PC-3 (cell line): Measurements from ENCODE around the gene CUZD1. TPM values are rescaled to one million over a fixed set of nuclear protein-coding genes. Genes with fewer than 3 reads are reported as not detected.

Experiments used
- ATAC-seq: fragments of 200-7000 bp; cut with Tn5 transposase; 2 replicates; pipeline ENCODE4 v1.9.1; 2020; ENCODE audit warnings: mild to moderate bottlenecking, moderate library complexity
- Bru-seq: library from RNA; stranded (reverse); fragments of 400-500 nt; gene quantifications from one replicate; lab custom pipeline; 2021; lab: Mats Ljungman, UMichigan
- BruChase-seq, 2 experiments: library from RNA; stranded (reverse); fragments of 400-500 nt; gene quantifications; one replicate each; lab custom pipeline; 2021; lab: Mats Ljungman, UMichigan
- BruUV-seq: library from RNA; stranded (reverse); fragments of 400-500 nt; replicated peaks from 2 replicates; lab custom pipeline; 2021; lab: Mats Ljungman, UMichigan
- CTCF ChIA-PET: fragments of 300-600 bp; sonication (Branson Sonifier 250); formaldehyde crosslinking; loops from one replicate; lab custom pipeline; 2022; ENCODE audit warnings: antibody characterized with exemption; lab: Charles Lee
- POLR2A ChIA-PET: fragments of 300-600 bp; sonication (Branson Sonifier 250); formaldehyde crosslinking; loops from one replicate; lab custom pipeline; 2022; ENCODE audit warnings: antibody characterized with exemption; ENCODE audit not compliant: unreplicated experiment; lab: Charles Lee
- DNase-seq: peaks from one replicate; pipeline ENCODE4 v3.0.0-alpha.2; 2015
- H2AFZ ChIP-seq: fragments of 300-600 bp; sonication (generic); 2 replicates; pipeline ENCODE4 v1.6.0; 2016; ENCODE audit warnings: antibody characterized with exemption, low read length
- H3F3A ChIP-seq: fragments of 300-600 bp; sonication (generic); one replicate; pipeline ENCODE4 v1.6.0; 2017; ENCODE audit warnings: antibody characterized with exemption, low read length, control low read depth, mild to moderate bottlenecking; ENCODE audit not compliant: unreplicated experiment
- H3K27ac ChIP-seq: fragments of 300-600 bp; sonication (generic); 2 replicates; pipeline ENCODE4 v1.5.1; 2016; ENCODE audit warnings: mild to moderate bottlenecking, low read length
- H3K27me3 ChIP-seq: fragments of 300-600 bp; sonication (generic); 2 replicates; pipeline ENCODE4 v1.6.1; 2016; ENCODE audit warnings: low read length, mixed read lengths
- H3K36me3 ChIP-seq: fragments of 300-600 bp; sonication (generic); 2 replicates; pipeline ENCODE4 v1.6.1; 2016; ENCODE audit warnings: low read depth, mixed run types, low read length, mixed read lengths
- H3K4me1 ChIP-seq: fragments of 300-600 bp; sonication (generic); 2 replicates; pipeline ENCODE4 v1.5.1; 2016; ENCODE audit warnings: low read length; ENCODE audit not compliant: insufficient read depth
- H3K4me2 ChIP-seq: fragments of 300-600 bp; sonication (generic); 2 replicates; pipeline ENCODE4 v1.6.0; 2016; ENCODE audit warnings: low read length
- H3K4me3 ChIP-seq: fragments of 300-600 bp; sonication (generic); 2 replicates; pipeline ENCODE4 v1.5.1; 2016; ENCODE audit warnings: mild to moderate bottlenecking, low read length, mixed read lengths
- H3K79me2 ChIP-seq: fragments of 300-600 bp; sonication (generic); 2 replicates; pipeline ENCODE4 v1.6.1; 2017; ENCODE audit warnings: low read length, mixed read lengths
- H3K9ac ChIP-seq: fragments of 300-600 bp; sonication (generic); 2 replicates; pipeline ENCODE4 v1.6.0; 2016; ENCODE audit warnings: mild to moderate bottlenecking, low read length
- H3K9me2 ChIP-seq: fragments of 300-600 bp; sonication (generic); replicated peaks from 2 replicates; pipeline ENCODE4 v1.6.1; 2016; ENCODE audit warnings: mixed run types, low read length, mixed read lengths
- H3K9me3 ChIP-seq: fragments of 300-600 bp; sonication (generic); 2 replicates; pipeline ENCODE4 v1.6.1; 2016; ENCODE audit warnings: low read length, mixed read lengths
- H4K20me1 ChIP-seq: fragments of 300-600 bp; sonication (generic); 2 replicates; pipeline ENCODE4 v1.6.1; 2016; ENCODE audit warnings: low read length, mixed read lengths
- EZH2 ChIP-seq: fragments of 300-600 bp; sonication (generic); IDR thresholded peaks from one replicate; pipeline ENCODE4 v1.6.1; 2017; ENCODE audit warnings: antibody characterized with exemption, mild to moderate bottlenecking, low read length; ENCODE audit not compliant: unreplicated experiment
- EZH2phosphoT487 ChIP-seq: fragments of 300-600 bp; sonication (generic); IDR thresholded peaks from 2 replicates; pipeline ENCODE4 v1.6.1; 2018; ENCODE audit warnings: mild to moderate bottlenecking, antibody characterized with exemption, low read length, borderline replicate concordance
- intact Hi-C: fragments of 100-400 bp; cut with micrococcal nuclease; formaldehyde crosslinking; loops from 2 replicates; pipeline ENCODE4 v1.9.0; 2023
- long read RNA-seq: library from polyadenylated mRNA; unstranded; transcript quantifications from one replicate; pipeline ENCODE4 v2.0.0, GENCODE V29; 2021; ENCODE audit not compliant: unreplicated experiment
- total RNA-seq: library from RNA; depleted of rRNA; stranded (reverse); fragments of >200 nt; gene quantifications from 2 replicates; pipeline ENCODE4 v1.2.3, GENCODE V29; 2014; rRNA removed
- TF ChIP-seq, protein P1 (sequence below): fragments of 300-600 bp; sonication (generic); conservative IDR thresholded peaks from 2 replicates; pipeline ENCODE4 v1.5.1; 2017; ENCODE audit warnings: antibody characterized with exemption, low read depth, mild to moderate bottlenecking, low read length

The CUZD1 gene, protein sequence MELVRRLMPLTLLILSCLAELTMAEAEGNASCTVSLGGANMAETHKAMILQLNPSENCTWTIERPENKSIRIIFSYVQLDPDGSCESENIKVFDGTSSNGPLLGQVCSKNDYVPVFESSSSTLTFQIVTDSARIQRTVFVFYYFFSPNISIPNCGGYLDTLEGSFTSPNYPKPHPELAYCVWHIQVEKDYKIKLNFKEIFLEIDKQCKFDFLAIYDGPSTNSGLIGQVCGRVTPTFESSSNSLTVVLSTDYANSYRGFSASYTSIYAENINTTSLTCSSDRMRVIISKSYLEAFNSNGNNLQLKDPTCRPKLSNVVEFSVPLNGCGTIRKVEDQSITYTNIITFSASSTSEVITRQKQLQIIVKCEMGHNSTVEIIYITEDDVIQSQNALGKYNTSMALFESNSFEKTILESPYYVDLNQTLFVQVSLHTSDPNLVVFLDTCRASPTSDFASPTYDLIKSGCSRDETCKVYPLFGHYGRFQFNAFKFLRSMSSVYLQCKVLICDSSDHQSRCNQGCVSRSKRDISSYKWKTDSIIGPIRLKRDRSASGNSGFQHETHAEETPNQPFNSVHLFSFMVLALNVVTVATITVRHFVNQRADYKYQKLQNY
- total RNA-seq (0.36 and 0.40 TPM in 2 replicates), Bru-seq, nascent RNA (percentile 64 among the genes with signal in this experiment), BruChase-seq, experiment 1, labeled RNA remaining after a 6-hour chase (percentile 53 among the genes with signal in this experiment), BruChase-seq, experiment 2, labeled RNA remaining after a 2-hour chase (percentile 57 among the genes with signal in this experiment)
- long read RNA-seq, partial matches to known transcripts = 0 of 2 reads
- long read RNA-seq, other reads (novel, unspliced or antisense) = 2 of 2 reads

DNA sequence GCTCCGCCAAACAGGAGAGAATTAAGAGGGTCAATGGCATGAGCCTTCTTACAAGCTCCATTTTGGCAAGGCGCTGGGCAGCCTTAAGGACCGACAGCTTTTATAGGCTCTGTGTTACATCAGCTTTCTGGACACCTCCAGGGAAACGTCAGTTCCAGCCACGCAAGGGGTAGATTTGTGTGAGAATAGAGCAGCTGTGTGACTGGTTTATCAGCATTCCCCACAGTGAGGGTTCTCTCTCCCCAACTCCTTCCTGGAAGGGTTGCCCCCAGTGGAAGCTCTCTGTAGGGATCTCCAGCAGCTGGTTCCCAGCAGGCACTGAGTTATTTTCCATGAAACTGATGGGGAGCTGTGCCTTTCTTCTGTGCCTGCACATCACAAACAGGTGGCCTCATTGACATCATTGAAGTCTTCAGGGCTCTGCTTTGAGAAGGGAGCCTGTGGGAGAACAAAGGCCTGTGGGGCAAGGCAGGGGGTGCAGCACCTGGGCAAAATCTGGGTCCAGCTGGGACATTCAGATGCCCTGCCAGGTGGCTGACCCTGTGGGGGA lies at the start of gene CUZD1:
TSS of gene CUZD1 (minus strand) at position 75 of the 550 bp plus-strand sequence. CDS start at position 61, 14 bp downstream.
- no peak within 1 kb of the TSS for H3K9ac ChIP-seq
- H3K9me3 ChIP-seq = no peaks in the 10 kb centered on the region
- H3K79me2 ChIP-seq = peaks cover 23% of the 10 kb centered on the region
- TF ChIP-seq, protein P1, sequence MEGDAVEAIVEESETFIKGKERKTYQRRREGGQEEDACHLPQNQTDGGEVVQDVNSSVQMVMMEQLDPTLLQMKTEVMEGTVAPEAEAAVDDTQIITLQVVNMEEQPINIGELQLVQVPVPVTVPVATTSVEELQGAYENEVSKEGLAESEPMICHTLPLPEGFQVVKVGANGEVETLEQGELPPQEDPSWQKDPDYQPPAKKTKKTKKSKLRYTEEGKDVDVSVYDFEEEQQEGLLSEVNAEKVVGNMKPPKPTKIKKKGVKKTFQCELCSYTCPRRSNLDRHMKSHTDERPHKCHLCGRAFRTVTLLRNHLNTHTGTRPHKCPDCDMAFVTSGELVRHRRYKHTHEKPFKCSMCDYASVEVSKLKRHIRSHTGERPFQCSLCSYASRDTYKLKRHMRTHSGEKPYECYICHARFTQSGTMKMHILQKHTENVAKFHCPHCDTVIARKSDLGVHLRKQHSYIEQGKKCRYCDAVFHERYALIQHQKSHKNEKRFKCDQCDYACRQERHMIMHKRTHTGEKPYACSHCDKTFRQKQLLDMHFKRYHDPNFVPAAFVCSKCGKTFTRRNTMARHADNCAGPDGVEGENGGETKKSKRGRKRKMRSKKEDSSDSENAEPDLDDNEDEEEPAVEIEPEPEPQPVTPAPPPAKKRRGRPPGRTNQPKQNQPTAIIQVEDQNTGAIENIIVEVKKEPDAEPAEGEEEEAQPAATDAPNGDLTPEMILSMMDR = no peak
- no peak for TF ChIP-seq EZH2phosphoT487
- no peaks in the 10 kb centered on the region for H3K9me2 ChIP-seq
- no peaks in the 10 kb centered on the region for H4K20me1 ChIP-seq
- no peaks in the 10 kb centered on the region for H3F3A ChIP-seq
- CTCF ChIA-PET = no interaction called here
- no peak within 1 kb of the TSS for H3K27ac ChIP-seq
- peaks cover 15% of the 10 kb centered on the region for H3K4me1 ChIP-seq
- ATAC-seq = no peak
- no peak for DNase-seq
- no peaks in the 10 kb centered on the region for H3K27me3 ChIP-seq
- intact Hi-C loops = no loop called here
- POLR2A ChIA-PET = no interaction called here
- no peak within 1 kb of the TSS for H3K4me3 ChIP-seq
- H3K4me2 ChIP-seq = no peak within 1 kb of the TSS
- H3K36me3 ChIP-seq = 0 out of 2 replicates have a peak, but pooled peaks cover 2% of the 10 kb centered on the region
- no peak within 1 kb of the TSS for H2AFZ ChIP-seq
- BruUV-seq = no TSS peak

DNA sequence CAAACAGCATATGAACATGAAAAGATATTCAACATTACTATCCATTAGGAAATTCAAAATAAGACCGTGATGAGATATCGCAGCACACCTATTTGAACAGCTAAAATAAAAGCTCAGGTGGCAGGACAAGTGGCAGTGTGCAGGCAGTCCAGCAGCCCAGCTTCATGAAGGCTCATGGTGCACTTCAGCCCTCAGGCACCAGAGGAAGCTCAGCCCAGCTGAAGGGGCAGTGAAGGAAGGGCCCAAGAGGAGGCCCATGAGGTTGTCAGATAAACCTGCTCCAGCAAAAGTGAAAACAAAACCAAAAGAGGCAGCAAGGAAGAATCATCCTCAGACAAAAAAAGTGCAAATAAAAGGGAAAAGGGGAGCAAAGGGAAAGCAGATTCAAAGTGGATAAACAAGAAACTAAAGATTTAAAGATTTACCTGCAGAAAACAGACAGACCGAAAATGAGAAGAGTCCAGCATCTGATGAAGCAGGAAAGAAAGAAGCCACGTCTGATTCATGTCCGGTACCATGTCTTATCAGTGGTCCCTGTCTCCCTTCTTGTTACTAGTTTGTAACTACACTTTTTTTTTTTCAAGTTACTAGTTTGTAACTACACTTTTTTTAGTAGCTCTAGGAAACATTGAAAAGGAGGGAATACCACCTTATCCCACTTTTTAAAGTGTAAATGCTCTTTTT lies 48.7 kb upstream of the CUZD1 start:
- H3K79me2 ChIP-seq = no peaks in the 10 kb centered on the region
- intact Hi-C loops = no loop called here
- H3K9me3 ChIP-seq = no peaks in the 10 kb centered on the region
- no peak overlapping the region for H3K27ac ChIP-seq
- no TSS peak for BruUV-seq
- ChIA-PET POLR2A (no interaction called here), CTCF (no interaction called here)
- no peak for TF ChIP-seq EZH2phosphoT487
- TF ChIP-seq, protein P1 = no peak
- TF ChIP-seq EZH2 = no peak
- H2AFZ ChIP-seq = no peak overlapping the region
- no peaks in the 10 kb centered on the region for H4K20me1 ChIP-seq
- no peak overlapping the region for H3K9ac ChIP-seq
- no peaks in the 10 kb centered on the region for H3K4me1 ChIP-seq
- H3K36me3 ChIP-seq = no peaks in the 10 kb centered on the region
- no peak overlapping the region for H3K4me2 ChIP-seq
- ATAC-seq (peak; percentile 27), DNase-seq (no peak)
- no peak overlapping the region for H3K4me3 ChIP-seq
- H3K9me2 ChIP-seq = no peaks in the 10 kb centered on the region
- no peaks in the 10 kb centered on the region for H3K27me3 ChIP-seq
- no peaks in the 10 kb centered on the region for H3F3A ChIP-seq
